GM18505 (cell line): ENCODE results near the gene CATSPERD.

Source experiments
- ATAC-seq: cut with Tn5 transposase; IDR thresholded peaks from one replicate; pipeline ENCODE4 v1.9.1; 2021; ENCODE audit not compliant: unreplicated experiment
- POLR2A ChIP-seq: IDR thresholded peaks from 4 replicates; pipeline ENCODE4 v1.6.1; 2011; ENCODE audit warnings: borderline replicate concordance; ENCODE audit not compliant: insufficient read depth, insufficient read length; ENCODE audit errors: extremely low read depth

Gene CATSPERD

GRCh38 chr19:5800361-5801270, 80.2 kb downstream of the CATSPERD start:
- no peak for TF ChIP-seq POLR2A
- no peak for ATAC-seq

- no peak for TF ChIP-seq POLR2A
- ATAC-seq: no peak
Measured at GRCh38 chr19:5801796-5802619, 81.6 kb downstream of the CATSPERD start.

GRCh38 chr19:5803441-5803751, 83.0 kb downstream of the CATSPERD start:
- no peak for TF ChIP-seq POLR2A

GRCh38 chr19:5803752-5804515, 83.5 kb downstream of the CATSPERD start:
- no peak for TF ChIP-seq POLR2A
- ATAC-seq: peak; percentile 76

More at GRCh38 chr19:5803441-5803751, 83.0 kb downstream of the CATSPERD start:
- no peak for ATAC-seq

GRCh38 chr19:5804516-5805461, 84.4 kb downstream of the CATSPERD start, which contains the start of gene NRTN:
TSS of gene NRTN (plus strand) at chr19:5805067. CDS start at chr19:5824166, 19,099 bp downstream.
- no peak for TF ChIP-seq POLR2A
- ATAC-seq: no peak

GRCh38 chr19:5805462-5806132, 85.2 kb downstream of the CATSPERD start:
- ATAC-seq: no peak
- no peak for TF ChIP-seq POLR2A

- ATAC-seq: no peak
Measured at GRCh38 chr19:5806133-5806489, 85.7 kb downstream of the CATSPERD start.

GRCh38 chr19:5806905-5807304, 86.5 kb downstream of the CATSPERD start:
- no peak for ATAC-seq
- TF ChIP-seq POLR2A: no peak

More at GRCh38 chr19:5806133-5806489, 85.7 kb downstream of the CATSPERD start:
- no peak for TF ChIP-seq POLR2A

- no peak for ATAC-seq
- TF ChIP-seq POLR2A: no peak
Measured at GRCh38 chr19:5808120-5808816, 87.8 kb downstream of the CATSPERD start.

GRCh38 chr19:5809053-5809452, 88.6 kb downstream of the CATSPERD start:
- ATAC-seq: no peak
- no peak for TF ChIP-seq POLR2A

GRCh38 chr19:5809469-5809868, 89.0 kb downstream of the CATSPERD start:
- TF ChIP-seq POLR2A: no peak
- ATAC-seq: no peak
